NCI-H146 treated with DMSO at 0.1 percent for 48 hours (cell line): Measurements from ENCODE around the gene ICAM4.

Experiments used
- DNase-seq: peaks from one replicate; lab custom pipeline; 2025; ENCODE audit not compliant: unreplicated experiment; lab: John Stamatoyannopoulos, UW

Gene ICAM4

DNA sequence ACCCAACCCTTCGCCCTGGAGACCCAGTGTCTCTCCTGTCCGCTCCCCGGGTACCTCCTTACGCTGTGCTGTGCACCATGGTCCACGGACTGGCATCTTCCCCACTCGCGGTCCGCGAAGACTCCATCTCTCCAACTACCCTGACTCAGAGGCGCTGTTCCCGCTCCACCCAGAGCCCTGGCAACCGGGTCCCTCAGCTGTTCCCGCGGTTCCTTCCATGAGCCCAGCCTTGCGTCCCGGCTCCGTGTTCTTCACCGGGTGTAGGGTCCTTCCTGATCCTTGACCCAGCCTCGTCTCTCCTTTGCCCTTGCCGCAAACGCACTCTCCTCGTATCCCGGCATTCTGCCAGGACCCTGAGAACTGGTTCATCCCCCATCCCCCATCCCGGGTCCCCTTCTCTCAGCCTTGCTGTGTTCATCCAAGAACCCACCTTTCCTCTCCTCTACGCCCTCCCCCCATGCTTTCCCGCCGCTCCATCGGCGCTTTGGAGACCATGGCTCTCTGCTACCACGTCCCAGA lies 3.7 kb downstream of the ICAM4 start:
- no peak for DNase-seq

DNA sequence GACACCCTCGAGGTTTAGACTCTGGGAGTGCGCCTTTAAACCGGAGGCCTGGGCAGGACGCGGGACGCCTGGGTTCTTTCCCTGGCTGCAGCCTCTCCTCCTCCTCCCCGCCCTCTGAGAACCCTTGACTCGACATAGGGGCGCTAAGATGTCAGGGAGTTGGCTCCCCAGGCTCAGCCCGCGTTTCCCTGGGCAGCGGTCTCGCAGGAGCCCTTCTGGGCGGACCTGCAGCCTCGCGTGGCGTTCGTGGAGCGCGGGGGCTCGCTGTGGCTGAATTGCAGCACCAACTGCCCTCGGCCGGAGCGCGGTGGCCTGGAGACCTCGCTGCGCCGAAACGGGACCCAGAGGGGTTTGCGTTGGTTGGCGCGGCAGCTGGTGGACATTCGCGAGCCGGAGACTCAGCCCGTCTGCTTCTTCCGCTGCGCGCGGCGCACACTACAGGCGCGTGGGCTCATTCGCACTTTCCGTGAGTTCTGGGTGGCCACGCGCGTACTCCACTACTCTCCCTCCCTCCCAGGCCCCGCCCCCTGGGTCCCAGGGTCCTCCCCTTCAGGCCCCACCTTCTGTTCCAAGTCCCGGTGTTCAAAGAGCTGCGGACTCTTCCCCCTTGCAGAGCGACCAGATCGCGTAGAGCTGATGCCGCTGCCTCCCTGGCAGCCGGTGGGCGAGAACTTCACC lies 4.3 kb downstream of the ICAM4 start:
- DNase-seq, result peak; percentile 25

GRCh38 chr19:10291554-10292205 lies 4.9 kb downstream of the ICAM4 start:
- DNase-seq, result no peak

- peak; percentile 73 for DNase-seq
These were observed 5.5 kb downstream of the ICAM4 start for GRCh38 chr19:10292206-10292788.

GRCh38 chr19:10292789-10293636 lies 6.3 kb downstream of the ICAM4 start:
- no peak for DNase-seq

DNA sequence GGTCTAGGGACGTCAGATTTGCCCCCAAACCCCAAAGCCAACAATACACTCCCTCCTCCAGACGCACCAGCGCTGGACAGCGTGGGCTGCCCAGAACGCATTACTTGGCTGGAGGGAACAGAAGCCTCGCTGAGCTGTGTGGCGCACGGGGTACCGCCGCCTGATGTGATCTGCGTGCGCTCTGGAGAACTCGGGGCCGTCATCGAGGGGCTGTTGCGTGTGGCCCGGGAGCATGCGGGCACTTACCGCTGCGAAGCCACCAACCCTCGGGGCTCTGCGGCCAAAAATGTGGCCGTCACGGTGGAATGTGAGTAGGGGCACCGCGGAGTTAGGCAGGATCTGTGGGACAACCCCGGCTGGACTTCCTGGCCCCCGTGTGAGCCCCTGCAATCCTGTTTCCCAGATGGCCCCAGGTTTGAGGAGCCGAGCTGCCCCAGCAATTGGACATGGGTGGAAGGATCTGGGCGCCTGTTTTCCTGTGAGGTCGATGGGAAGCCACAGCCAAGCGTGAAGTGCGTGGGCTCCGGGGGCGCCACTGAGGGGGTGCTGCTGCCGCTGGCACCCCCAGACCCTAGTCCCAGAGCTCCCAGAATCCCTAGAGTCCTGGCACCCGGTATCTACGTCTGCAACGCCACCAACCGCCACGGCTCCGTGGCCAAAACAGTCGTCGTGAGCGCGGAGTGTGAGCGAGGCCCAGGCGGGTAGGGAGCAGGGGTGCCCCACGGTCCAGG lies 7.0 kb downstream of the ICAM4 start:
- DNase-seq, result no peak

DNA sequence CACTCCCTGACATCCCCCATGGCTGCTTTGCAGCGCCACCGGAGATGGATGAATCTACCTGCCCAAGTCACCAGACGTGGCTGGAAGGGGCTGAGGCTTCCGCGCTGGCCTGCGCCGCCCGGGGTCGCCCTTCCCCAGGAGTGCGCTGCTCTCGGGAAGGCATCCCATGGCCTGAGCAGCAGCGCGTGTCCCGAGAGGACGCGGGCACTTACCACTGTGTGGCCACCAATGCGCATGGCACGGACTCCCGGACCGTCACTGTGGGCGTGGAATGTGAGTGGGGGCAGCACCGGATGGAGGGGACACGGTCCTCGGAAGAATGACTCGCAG lies 7.6 kb downstream of the ICAM4 start:
- no peak for DNase-seq

DNA sequence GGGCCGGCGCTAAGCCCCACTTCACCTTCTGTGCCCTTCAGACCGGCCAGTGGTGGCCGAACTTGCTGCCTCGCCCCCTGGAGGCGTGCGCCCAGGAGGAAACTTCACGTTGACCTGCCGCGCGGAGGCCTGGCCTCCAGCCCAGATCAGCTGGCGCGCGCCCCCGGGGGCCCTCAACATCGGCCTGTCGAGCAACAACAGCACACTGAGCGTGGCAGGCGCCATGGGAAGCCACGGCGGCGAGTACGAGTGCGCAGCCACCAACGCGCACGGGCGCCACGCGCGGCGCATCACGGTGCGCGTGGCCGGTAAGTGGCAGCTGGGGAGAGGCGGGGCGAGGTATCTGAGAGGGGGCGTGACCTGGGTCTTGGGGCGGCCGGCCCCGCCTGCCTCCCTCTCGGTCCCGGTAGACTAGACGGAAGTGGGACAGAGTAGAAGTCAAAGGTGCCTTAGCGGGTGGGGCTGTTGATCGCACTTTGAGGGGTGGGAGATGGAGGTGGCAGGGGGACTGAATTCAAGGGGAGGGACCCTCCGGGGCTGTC lies 8.6 kb downstream of the ICAM4 start:
- no peak for DNase-seq

GRCh38 chr19:10295847-10296591 lies 9.3 kb downstream of the ICAM4 start:
- no peak for DNase-seq

- DNase-seq, result no peak
These were observed 13.0 kb downstream of the ICAM4 start for GRCh38 chr19:10299545-10300458.

GRCh38 chr19:10305139-10305806 lies 18.5 kb downstream of the ICAM4 start:
- DNase-seq, result no peak

GRCh38 chr19:10306327-10306726 lies 19.6 kb downstream of the ICAM4 start:
- no peak for DNase-seq

- no peak for DNase-seq
These were observed 22.7 kb downstream of the ICAM4 start, which contains the start of gene ZGLP1 for GRCh38 chr19:10309423-10309822. ZGLP1 (minus strand) TSS chr19:10309815.

- peak; percentile 93 for DNase-seq
These were observed 28.8 kb downstream of the ICAM4 start, which contains the start of gene FDX2 for GRCh38 chr19:10315335-10316214. FDX2 (minus strand) TSS chr19:10316015; CDS start chr19:10315996, 19 bp downstream.

- DNase-seq, result no peak
These were observed 29.7 kb downstream of the ICAM4 start for GRCh38 chr19:10316229-10317044.
